Stimulated activated CD4-positive, alpha-beta T cell treated with anti-CD3 and anti-CD28 coated beads, TNF-alpha, amount 100 ng/mL, for 4 hours (primary cell): ENCODE data around the gene ECE2.

Experiments used
- DNase-seq, 3 experiments: peaks; one replicate each; pipeline ENCODE4 v3.0.0-alpha.2; 2020; ENCODE audit warnings: low read depth in 3 of 3

Gene ECE2

DNA sequence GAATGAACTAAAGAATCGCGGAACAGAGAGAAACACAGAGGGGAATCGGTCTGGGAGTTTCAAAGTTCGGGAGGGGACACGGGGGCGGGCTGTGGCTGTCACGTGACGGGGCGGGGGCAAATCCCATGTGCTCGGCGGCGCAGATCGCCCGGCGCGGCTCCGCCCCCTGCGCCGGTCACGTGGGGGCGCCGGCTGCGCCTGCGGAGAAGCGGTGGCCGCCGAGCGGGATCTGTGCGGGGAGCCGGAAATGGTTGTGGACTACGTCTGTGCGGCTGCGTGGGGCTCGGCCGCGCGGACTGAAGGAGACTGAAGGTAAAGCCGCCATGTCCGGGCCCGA lies 38.5 kb downstream of the ECE2 start, which contains the start of gene EIF4G1:
EIF4G1 (plus strand) TSS at position 244 of the 337 bp plus-strand sequence. CDS start 1,191 bp downstream, outside the sequence.
- peak; percentile 86 to 90 (median 86) for DNase-seq

DNA sequence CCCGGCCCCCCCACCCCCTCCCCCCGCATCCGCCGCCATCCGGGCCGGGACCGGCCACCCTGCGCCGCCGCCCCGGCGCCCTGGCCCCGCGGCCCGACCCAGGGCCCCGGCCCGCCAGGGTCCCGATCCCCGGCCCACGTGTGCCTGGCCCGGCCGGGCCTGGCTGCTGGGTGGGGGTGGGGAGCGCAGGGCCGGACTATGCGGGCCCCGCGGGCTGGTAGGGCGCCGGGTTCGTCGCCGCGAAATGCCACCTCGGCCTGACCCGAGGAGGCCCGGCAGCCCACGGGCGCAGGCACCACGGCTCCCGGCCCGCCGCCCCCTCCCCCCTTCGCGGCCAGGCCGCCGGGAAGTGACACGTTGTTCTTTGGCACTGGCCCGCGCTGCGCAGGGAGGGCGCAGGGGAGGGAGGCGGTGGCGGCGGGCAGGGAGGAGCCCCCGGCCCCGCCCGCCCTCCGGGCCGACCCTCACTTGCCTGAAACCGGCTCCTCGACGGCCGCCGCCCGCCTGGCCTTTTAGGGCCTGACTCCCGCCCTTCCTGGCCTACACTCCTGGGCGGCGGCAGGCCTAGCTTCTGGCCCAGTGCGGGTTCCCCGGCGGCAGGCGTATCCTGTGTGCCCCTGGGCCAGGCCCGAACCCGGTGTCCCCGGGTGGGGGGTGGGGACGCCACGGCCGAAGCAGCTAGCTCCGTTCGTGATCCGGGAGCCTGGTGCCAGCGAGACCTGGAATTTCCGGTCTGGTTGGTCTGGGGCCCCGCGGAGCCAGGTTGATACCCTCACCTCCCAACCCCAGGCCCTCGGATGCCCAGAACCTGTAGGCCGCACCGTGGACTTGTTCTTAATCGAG lies 39.1 kb downstream of the ECE2 start:
- peak in 2 of 3 experiments; percentile 36 to 46 for DNase-seq

DNA sequence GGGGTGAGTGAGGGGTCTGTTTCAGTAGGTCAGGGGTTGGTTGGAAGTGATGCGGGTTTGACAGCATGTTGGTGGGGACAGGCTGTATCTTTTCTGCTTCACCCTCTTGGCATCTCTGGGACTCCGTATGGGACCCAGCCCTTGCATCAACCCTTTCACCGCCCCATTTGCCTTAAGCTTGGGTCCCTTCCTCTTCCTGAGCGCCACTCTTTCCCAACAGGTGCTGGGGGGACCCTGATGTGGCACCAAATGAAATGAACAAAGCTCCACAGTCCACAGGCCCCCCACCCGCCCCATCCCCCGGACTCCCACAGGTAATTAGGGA lies 39.7 kb downstream of the ECE2 start:
- DNase-seq = no peak

DNA sequence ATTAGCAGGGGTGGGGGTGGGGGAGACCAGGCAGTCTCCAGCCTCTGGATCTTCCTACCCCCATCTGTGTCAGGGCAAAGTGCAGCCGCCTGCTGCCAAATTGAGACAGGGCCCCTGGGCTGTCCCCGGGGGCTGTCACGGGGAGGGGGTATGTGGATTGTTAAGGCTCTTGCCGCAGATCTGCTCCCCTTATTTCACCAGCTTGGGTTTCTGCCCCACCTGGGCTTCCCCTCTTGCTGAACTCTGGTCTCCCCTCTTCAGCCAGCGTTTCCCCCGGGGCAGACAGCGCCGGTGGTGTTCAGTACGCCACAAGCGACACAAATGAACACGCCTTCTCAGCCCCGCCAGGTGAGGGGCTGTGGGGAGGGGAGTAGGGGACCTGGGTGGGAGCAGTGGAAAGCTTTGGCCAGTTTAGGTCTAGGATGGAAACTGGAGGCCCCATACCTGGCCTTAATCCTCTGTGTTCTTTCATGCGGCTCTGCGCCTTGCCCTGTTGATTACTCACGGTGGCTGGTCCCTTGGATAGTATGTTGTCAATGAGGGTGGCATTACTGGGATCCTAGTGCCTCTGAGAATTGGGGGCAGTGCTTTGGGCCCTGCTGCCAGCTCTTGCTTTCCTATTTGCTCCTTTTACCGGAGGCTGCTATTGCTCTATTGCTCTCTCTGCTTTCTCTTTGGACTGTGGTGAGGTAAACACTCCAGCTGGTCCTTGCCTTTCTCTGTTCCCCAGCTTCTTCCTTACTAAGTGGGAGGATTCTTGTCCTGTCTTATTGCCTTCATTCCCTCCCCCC lies 40.2 kb downstream of the ECE2 start:
- no peak for DNase-seq

DNA sequence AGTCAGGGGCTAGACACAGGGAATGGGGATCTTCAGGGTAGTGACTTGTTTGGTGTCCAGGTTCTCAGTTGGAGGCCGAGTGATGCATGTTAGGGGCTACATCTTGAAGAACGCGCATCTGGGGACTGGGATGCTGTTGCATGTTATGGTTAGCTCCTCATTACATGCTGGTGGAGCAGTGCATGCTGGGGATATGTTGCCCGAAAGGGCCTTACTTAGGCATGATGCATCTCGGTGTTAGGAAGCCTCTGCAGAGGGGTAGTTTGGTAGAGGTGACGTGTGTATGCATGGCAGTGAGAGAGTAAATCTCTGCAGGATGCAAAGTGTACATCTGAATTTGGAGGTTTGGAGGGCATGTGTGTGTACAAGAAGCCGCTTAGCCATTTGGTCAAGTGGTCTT lies 41.0 kb downstream of the ECE2 start:
- no peak for DNase-seq

DNA sequence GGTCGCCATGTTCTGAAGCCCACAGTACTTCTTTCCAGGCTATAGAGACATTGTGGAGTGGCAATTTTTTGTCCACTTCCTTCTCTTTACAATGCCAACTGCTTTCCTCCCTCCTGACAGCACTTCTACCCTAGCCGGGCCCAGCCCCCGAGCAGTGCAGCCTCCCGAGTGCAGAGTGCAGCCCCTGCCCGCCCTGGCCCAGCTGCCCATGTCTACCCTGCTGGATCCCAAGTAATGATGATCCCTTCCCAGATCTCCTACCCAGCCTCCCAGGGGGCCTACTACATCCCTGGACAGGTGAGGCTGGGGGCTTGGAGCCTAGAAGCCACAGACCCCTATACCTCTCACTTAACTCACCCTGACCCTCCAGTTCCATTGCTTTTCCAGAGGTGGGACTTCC lies 41.4 kb downstream of the ECE2 start:
- no peak for DNase-seq

DNA sequence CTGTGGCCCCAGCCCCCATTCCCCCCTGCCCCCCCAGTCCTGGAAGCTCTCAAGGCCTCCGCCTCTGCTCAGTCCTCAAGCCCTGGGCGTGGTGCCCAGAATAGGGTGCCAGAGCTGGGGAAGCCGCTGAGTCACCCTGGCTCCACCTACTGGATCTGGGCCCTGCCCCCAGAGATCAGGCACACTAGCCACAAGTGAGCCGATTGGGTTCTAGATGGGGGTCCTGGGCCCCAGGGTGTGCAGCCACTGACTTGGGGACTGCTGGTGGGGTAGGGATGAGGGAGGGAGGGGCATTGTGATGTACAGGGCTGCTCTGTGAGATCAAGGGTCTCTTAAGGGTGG lies 44.3 kb downstream of the ECE2 start:
- peak in 1 of 3 experiments; percentile 46 for DNase-seq

DNA sequence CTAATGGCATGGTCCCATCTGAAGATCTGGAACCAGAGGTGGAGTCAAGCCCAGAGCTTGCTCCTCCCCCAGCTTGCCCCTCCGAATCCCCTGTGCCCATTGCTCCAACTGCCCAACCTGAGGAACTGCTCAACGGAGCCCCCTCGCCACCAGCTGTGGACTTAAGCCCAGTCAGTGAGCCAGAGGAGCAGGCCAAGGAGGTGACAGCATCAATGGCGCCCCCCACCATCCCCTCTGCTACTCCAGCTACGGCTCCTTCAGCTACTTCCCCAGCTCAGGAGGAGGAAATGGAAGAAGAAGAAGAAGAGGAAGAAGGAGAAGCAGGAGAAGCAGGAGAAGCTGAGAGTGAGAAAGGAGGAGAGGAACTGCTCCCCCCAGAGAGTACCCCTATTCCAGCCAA lies 45.8 kb downstream of the ECE2 start:
- no peak for DNase-seq

DNA sequence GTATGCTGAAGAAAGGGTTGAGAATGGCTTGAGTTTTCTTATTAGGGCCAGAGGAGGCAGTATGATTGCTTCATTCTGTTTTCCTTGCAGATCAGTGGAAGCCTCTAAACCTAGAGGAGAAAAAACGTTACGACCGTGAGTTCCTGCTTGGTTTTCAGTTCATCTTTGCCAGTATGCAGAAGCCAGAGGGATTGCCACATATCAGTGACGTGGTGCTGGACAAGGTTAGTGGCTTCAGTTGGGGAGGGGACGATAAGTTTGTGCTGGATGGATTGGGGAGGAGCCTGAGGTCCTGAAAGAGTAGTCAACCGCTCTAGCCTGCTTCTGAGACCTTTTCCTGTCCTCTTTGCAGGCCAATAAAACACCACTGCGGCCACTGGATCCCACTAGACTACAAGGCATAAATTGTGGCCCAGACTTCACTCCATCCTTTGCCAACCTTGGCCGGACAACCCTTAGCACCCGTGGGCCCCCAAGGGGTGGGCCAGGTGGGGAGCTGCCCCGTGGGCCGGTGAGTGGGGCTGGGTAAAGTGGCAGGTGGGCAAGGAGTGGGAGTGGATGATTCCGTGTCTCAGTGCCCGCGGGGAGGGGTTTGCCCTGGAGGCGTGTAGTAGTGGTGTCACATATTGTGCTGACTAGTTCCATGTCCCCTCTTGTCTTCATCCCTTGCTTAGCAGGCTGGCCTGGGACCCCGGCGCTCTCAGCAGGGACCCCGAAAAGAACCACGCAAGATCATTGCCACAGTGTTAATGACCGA lies 47.1 kb downstream of the ECE2 start:
- no peak for DNase-seq

DNA sequence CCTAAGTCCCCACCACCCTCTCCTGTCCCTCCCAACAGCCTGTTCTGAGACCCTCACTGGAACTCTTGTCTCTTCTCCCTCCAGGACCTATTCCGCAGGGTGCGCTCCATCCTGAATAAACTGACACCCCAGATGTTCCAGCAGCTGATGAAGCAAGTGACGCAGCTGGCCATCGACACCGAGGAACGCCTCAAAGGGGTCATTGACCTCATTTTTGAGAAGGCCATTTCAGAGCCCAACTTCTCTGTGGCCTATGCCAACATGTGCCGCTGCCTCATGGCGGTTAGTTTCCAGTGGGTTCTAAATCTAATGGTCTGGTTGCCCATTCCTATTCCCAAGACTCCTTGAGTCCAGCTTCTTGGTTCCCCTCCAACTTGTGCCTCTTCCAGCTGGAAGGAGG lies 47.9 kb downstream of the ECE2 start:
- no peak for DNase-seq

DNA sequence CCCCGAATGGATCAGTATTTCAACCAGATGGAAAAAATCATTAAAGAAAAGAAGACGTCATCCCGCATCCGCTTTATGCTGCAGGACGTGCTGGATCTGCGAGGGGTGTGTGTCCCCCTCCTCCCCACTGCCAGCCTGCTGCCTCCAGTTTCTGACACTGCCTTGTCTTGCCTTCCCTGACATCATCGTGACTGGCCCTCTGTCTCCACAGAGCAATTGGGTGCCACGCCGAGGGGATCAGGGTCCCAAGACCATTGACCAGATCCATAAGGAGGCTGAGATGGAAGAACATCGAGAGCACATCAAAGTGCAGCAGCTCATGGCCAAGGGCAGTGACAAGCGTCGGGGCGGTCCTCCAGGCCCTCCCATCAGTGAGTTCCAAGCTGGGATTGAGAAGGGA lies 49.4 kb downstream of the ECE2 start:
- DNase-seq = no peak

DNA sequence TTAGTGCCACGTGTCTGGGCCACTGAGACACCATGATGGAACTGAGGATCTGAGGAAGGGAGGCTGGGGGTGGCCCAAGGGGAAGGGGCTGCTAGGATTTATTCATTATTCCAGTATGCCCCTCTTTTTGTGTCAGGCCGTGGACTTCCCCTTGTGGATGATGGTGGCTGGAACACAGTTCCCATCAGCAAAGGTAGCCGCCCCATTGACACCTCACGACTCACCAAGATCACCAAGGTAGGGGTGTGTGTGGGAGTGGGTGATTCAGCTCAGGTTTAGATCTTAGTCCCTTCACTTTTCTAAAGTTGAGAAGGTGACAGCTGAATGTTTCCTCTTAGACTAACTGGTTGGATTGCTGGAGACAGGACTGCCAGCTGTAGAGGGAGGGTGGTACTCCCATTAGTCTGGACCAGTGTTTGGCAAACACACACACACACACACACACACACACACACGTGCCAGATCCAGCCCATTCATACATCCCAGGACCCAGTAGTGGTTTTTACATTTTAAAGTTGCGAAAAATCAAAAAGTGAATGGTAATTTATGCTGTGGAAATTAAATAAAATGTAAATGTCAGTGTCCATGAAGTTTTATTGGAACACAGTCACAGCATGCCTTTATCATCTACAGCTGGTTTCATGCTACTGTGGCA lies 50.0 kb downstream of the ECE2 start:
- peak in 2 of 3 experiments; percentile 23 to 42 for DNase-seq

DNA sequence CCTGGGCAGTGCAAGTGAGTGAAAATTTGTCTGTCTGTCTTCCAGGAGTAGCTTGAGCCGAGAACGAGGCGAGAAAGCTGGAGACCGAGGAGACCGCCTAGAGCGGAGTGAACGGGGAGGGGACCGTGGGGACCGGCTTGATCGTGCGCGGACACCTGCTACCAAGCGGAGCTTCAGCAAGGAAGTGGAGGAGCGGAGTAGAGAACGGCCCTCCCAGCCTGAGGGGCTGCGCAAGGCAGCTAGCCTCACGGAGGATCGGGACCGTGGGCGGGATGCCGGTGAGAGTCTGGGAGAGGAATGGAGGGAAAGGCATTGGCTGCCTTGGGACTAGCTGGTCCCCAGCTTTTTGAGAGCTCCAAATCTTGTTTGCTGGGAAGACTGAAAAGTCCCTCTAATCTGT lies 51.3 kb downstream of the ECE2 start:
- no peak for DNase-seq

DNA sequence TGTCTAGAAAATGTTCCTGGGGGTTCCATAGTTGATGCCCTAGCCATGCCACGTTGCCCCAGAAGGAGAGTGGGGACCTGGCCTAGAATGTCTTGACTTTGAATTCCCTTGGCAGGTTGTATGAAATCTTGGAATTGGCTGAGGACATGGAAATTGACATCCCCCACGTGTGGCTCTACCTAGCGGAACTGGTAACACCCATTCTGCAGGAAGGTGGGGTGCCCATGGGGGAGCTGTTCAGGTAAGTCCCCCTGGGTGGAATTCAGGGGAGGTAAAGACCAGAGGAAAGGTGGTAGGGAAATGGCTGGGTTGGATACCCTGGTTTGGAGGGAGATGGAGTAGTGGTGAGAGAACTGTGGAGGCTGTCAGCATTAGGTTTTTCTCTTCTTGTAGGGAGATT lies 52.7 kb downstream of the ECE2 start:
- no peak for DNase-seq

DNA sequence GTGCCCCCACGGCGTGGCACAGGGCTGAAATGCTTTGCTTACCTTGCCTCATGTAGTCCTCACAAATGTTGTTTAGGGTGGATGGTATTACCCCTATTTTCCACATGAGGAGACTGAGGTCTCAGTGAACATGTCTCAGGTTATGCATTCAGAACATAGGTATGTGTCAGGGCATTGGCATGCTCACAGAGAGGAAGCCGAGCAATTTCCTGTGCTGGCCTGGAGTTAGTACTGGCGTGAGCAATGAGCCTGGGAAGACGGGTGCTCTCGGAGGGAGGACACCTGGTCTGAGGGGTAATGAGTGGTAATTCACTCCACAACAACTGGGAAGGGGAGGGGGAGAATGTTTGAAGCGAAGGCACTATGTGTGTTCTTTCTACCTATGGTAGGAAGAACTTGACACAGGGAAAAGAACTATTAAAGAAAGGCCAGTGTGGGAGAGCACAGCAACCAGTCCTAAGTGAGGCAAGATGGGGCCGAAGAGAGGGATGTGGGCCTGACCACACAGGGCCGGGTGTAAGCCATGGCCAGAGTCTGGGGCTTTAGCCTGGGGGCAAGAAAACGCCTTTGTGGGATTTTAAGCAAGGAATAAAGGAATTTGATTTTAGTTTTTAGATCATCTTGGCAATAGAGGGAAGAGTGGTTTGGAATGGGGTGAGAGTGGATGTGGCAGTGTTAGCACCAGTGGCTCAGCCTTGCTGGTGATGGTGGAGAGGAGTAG lies 56.7 kb downstream of the ECE2 start:
- no peak for DNase-seq

DNA sequence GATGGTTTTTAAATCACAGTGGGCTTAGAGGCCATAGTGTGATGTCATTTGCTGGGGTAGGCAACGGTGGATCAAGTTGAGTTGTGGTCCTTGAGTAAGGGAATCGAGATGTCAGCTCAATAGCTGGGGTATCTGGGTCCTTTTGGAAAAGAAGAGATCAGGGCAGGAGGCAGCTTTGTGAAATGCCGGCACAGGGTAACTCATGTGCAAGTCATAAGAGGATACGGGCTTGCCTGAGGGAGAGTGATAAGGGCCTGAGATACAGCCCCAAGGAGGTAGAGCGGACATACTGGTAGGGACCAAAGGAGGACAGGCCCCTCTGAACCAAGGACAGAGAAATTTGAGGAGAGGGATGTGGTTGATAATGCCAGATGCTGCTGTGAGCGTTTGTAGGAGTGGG lies 57.4 kb downstream of the ECE2 start:
- no peak for DNase-seq

DNA sequence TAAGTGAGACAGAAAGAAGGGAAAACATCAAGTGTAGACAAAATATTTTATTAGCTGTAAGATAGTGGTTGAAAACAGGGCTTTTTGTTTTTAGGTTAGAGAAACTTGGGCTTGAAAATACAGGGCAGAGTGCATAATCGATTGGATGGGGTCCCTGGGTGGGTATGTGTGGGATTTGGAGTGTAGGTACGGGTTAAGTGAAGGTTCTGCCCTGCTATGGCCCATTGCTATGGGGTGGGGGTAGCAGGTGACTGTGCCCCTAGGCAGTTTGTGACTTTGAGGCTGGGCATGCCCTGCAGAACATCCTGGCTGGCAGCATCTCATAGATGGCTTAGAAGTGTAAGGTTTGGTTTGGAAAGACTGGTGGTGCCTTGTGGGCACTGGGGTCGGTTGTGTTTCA lies 57.9 kb downstream of the ECE2 start:
- DNase-seq = no peak

DNA sequence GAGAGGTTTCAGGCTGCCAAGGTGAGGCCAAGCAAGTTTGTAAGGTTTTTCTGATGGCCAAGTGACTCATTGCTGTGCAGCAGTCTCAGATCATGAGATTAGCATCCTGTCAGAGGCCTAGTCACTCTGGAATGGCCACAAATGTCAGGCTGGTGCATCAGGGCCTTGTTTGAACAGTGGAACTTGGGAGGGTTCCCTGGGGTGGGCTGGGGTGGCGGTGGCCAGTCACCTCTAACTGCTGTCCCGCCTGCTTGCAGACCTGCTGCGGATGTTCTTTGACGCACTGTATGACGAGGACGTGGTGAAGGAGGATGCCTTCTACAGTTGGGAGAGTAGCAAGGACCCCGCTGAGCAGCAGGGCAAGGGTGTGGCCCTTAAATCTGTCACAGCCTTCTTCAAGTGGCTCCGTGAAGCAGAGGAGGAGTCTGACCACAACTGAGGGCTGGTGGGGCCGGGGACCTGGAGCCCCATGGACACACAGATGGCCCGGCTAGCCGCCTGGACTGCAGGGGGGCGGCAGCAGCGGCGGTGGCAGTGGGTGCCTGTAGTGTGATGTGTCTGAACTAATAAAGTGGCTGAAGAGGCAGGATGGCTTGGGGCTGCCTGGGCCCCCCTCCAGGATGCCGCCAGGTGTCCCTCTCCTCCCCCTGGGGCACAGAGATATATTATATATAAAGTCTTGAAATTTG lies 58.8 kb downstream of the ECE2 start:
- DNase-seq = no peak

DNA sequence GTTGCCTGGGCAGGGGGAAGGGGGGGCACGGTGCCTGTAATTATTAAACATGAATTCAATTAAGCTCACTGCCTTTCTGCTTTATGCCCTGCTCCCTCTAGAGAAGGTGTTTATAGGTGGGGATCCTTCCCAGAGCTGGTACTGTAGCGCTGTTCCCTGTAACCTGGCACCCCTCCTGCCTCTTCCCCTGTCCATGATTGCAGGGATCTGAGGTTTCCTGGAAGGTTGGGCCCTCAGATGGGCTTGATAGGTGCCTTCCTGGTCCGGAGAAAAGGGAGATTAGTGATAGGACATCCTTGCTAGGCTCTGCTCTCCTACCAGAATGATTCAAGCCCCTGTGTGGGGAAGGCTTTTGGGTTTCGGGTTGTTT lies 59.5 kb downstream of the ECE2 start:
- DNase-seq = no peak

DNA sequence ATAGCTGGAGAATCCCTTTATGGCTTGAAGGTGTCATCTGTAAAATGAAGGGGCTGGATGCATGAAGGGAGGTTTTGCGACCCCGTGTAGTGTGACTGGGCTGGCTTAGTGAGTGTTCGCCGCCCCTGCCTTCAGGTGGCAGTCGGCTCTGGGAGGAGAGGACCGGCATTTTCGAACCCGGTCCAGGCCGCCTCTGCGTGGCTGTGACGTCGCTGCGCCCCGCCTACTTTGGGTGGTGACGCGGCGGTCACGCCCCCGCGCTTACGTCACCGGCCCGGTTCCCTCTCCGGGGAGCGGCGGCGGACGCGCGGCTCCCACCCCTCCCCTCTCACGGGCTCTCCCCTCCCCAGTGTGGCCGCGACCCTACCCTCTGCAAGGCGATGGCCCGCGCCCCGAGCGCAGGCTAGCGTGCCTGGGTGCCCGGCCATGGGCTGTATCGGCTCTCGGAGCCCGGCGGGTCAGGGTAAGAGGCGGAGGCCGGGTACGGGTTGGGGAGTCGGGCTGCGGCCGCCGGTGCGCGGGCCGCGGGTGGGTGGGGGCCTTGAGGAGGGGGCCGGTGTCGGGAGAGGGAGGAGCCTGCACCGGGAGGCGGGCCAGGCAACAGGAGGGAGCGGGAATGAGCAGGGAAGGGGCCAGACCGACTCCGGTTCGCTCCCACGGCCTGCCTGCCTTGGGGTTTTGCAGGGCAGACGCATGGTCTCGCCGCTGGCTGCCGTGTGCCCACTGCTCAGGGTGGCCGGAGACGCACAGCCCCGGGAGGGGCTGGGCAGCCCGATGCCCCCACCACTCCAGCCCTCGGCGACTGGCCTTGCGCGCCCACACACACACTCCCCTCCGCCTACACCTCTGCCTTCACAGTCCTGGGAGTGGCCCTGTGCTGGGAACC lies 60.1 kb downstream of the ECE2 start:
- peak; percentile 80 to 91 (median 85) for DNase-seq
